H9 (cell line): ENCODE results near the gene SLC12A6. TPM values are rescaled to one million over a fixed set of nuclear protein-coding genes. Genes with fewer than 3 reads are reported as not detected.

Experiments used
- DNase-seq: peaks from one replicate; pipeline ENCODE4 v3.0.0-alpha.2; 2017
- H2AFZ ChIP-seq: one replicate; pipeline ENCODE4 v1.6.1; 2013; ENCODE audit warnings: mild to moderate bottlenecking, low read length, control low read depth, moderate library complexity
- H2AK5ac ChIP-seq: 2 replicates; pipeline ENCODE4 v1.6.1; 2013; ENCODE audit warnings: low read length, control low read depth, mixed read lengths; ENCODE audit not compliant: insufficient read length
- H2BK120ac ChIP-seq: one replicate; pipeline ENCODE4 v1.6.1; 2013; ENCODE audit warnings: low read depth, mild to moderate bottlenecking, low read length, control low read depth, inconsistent platforms; ENCODE audit not compliant: poor library complexity, severe bottlenecking
- H2BK12ac ChIP-seq: 2 replicates; pipeline ENCODE4 v1.6.1; 2013; ENCODE audit warnings: low read length, control low read depth, mixed read lengths, low read depth; ENCODE audit not compliant: insufficient read length
- H2BK15ac ChIP-seq: 2 replicates; pipeline ENCODE4 v1.6.1; 2013; ENCODE audit warnings: low read depth, low read length, control low read depth
- H2BK20ac ChIP-seq: one replicate; pipeline ENCODE4 v1.6.1; 2013; ENCODE audit warnings: low read depth, mild to moderate bottlenecking, low read length, control low read depth, inconsistent platforms; ENCODE audit not compliant: poor library complexity, severe bottlenecking
- H2BK5ac ChIP-seq: 2 replicates; pipeline ENCODE4 v1.6.1; 2013; ENCODE audit warnings: low read length, control low read depth, mixed read lengths; ENCODE audit not compliant: insufficient read length
- H3K14ac ChIP-seq: 2 replicates; pipeline ENCODE4 v1.6.1; 2013; ENCODE audit warnings: low read length, control low read depth; ENCODE audit not compliant: insufficient read depth
- H3K18ac ChIP-seq: 2 replicates; pipeline ENCODE4 v1.6.1; 2013; ENCODE audit warnings: low read depth, mild to moderate bottlenecking, mixed read lengths, low read length, control low read depth; ENCODE audit not compliant: insufficient read length
- H3K23ac ChIP-seq: 2 replicates; pipeline ENCODE4 v1.6.1; 2013; ENCODE audit warnings: low read length, control low read depth, mixed read lengths, low read depth; ENCODE audit not compliant: insufficient read length
- H3K23me2 ChIP-seq: 2 replicates; pipeline ENCODE4 v1.6.1; 2013; ENCODE audit warnings: low read depth, mild to moderate bottlenecking, mixed read lengths, low read length, control low read depth; ENCODE audit not compliant: insufficient read length, poor library complexity, severe bottlenecking
- H3K27ac ChIP-seq: 2 replicates; pipeline ENCODE4 v1.5.1; 2013; ENCODE audit warnings: low read length, control low read depth, mixed read lengths, low read depth; ENCODE audit not compliant: insufficient read length
- H3K27me3 ChIP-seq: 2 replicates; pipeline ENCODE4 v1.6.1; 2013; ENCODE audit warnings: low read length, control low read depth, inconsistent platforms; ENCODE audit not compliant: insufficient read depth
- H3K4ac ChIP-seq: 2 replicates; pipeline ENCODE4 v1.6.1; 2013; ENCODE audit warnings: low read depth, mild to moderate bottlenecking, control low read depth, inconsistent platforms, low read length, moderate library complexity
- H3K4me1 ChIP-seq: 2 replicates; pipeline ENCODE4 v1.6.1; 2013; ENCODE audit warnings: low read length, control low read depth, inconsistent platforms; ENCODE audit not compliant: insufficient read depth
- H3K4me2 ChIP-seq: 2 replicates; pipeline ENCODE4 v1.6.1; 2013; ENCODE audit warnings: low read length, control low read depth, mixed read lengths; ENCODE audit not compliant: insufficient read length, insufficient read depth
- H3K56ac ChIP-seq: 2 replicates; pipeline ENCODE4 v1.6.1; 2013; ENCODE audit warnings: low read depth, mild to moderate bottlenecking, mixed read lengths, low read length, control low read depth; ENCODE audit not compliant: insufficient read length
- H3K79me1 ChIP-seq: 2 replicates; pipeline ENCODE4 v1.6.1; 2013; ENCODE audit warnings: low read depth, mild to moderate bottlenecking, moderate library complexity, low read length, control low read depth, inconsistent platforms; ENCODE audit not compliant: insufficient read depth, poor library complexity, severe bottlenecking
- H3K79me2 ChIP-seq: 2 replicates; pipeline ENCODE4 v1.6.1; 2013; ENCODE audit warnings: low read length, control low read depth, inconsistent platforms; ENCODE audit not compliant: insufficient read depth
- H3K9ac ChIP-seq: 2 replicates; pipeline ENCODE4 v1.6.1; 2013; ENCODE audit warnings: low read length, control low read depth, mixed read lengths; ENCODE audit not compliant: insufficient read length; ENCODE audit errors: extremely low read depth
- H3K9me3 ChIP-seq: one replicate; pipeline ENCODE4 v1.6.1; 2013; ENCODE audit warnings: low read depth, low read length, inconsistent platforms; ENCODE audit not compliant: control insufficient read depth
- H3T11ph ChIP-seq: one replicate; pipeline ENCODE4 v1.6.1; 2013; ENCODE audit warnings: mild to moderate bottlenecking, low read length, control low read depth, inconsistent platforms
- H4K20me1 ChIP-seq: one replicate; pipeline ENCODE4 v1.6.1; 2013; ENCODE audit not compliant: control insufficient read depth, insufficient read length, insufficient read depth
- H4K5ac ChIP-seq: 2 replicates; pipeline ENCODE4 v1.6.1; 2013; ENCODE audit warnings: low read depth, mild to moderate bottlenecking, mixed read lengths, low read length, control low read depth; ENCODE audit not compliant: insufficient read length
- H4K8ac ChIP-seq: replicated peaks from 2 replicates; pipeline ENCODE4 v1.6.1; 2013; ENCODE audit warnings: low read length, control low read depth, mixed read lengths, low read depth; ENCODE audit not compliant: insufficient read length
- H4K91ac ChIP-seq: 2 replicates; pipeline ENCODE4 v1.6.1; 2013; ENCODE audit warnings: low read depth, mild to moderate bottlenecking, moderate library complexity, mixed read lengths, low read length, control low read depth; ENCODE audit not compliant: insufficient read length
- H3K27ac Mint-ChIP-seq, 3 experiments: 2 replicates in 2 of 3; 3 replicates in 1 of 3; pipeline ENCODE4 v1.8.0; 2020 to 2021; ENCODE audit warnings: mixed read lengths in 3 of 3, mild to moderate bottlenecking in 1 of 3, moderate library complexity in 1 of 3
- H3K27me3 Mint-ChIP-seq: 2 replicates; pipeline ENCODE4 v1.8.0; 2021; ENCODE audit warnings: low read depth, mild to moderate bottlenecking, moderate library complexity, mixed read lengths
- H3K36me3 Mint-ChIP-seq, 3 experiments: 2 replicates in 2 of 3; 3 replicates in 1 of 3; pipeline ENCODE4 v1.8.0; 2020 to 2021; ENCODE audit warnings: low read depth in 3 of 3, mixed read lengths in 3 of 3; ENCODE audit not compliant: insufficient read depth in 1 of 3
- H3K4me1 Mint-ChIP-seq, 2 experiments: 2 replicates each; pipeline ENCODE4 v1.8.0; 2020; ENCODE audit warnings: mixed read lengths in 2 of 2
- H3K4me3 Mint-ChIP-seq, 2 experiments: 2 replicates in 1 of 2; 3 replicates in 1 of 2; pipeline ENCODE4 v1.8.0; 2020 to 2021; ENCODE audit warnings: mild to moderate bottlenecking in 2 of 2, mixed read lengths in 2 of 2, moderate library complexity in 1 of 2
- H3K9me3 Mint-ChIP-seq, 2 experiments: 2 replicates in 1 of 2; 3 replicates in 1 of 2; pipeline ENCODE4 v1.8.0; 2020; ENCODE audit warnings: mild to moderate bottlenecking in 2 of 2, mixed read lengths in 2 of 2, moderate library complexity in 1 of 2
- WGBS: extraction: QIAGEN DNeasy Blood & Tissue Kit; methylation state at CpG from one replicate; pipeline ENCODE4 v1.1.7; 2013; ENCODE audit warnings: missing lambda C conversion rate, low lambda C conversion rate, mixed read lengths; ENCODE audit not compliant: insufficient read length; ENCODE audit errors: extremely low coverage; 5-methylcytosine and 5-hydroxymethylcytosine counted together
- total RNA-seq: library from RNA; stranded (reverse); gene quantifications from 2 replicates; pipeline ENCODE4 v1.2.1, GENCODE V29; 2021
- TF ChIP-seq, protein P1 (sequence below): fragments of 200-600 bp; sonication (generic); conservative IDR thresholded peaks from 3 replicates; pipeline ENCODE4 v1.8.0; 2021; ENCODE audit warnings: antibody characterized with exemption, mild to moderate bottlenecking

Gene SLC12A6
- total RNA-seq, 1 experiment from 2014 or later: 11.1 TPM

GRCh38 chr15:34336231-34336990 is 1.2 kb downstream of the SLC12A6 start:
- Histone ChIP-seq H2BK12ac (no peak overlapping the region), H2BK15ac (no peak overlapping the region), H3K56ac (no peak overlapping the region), H3K4me1 (no peaks in the 10 kb centered on the region), H3K9me3 (no peaks in the 10 kb centered on the region), H3K14ac (no peak overlapping the region), H4K20me1 (no peaks in the 10 kb centered on the region), H3K79me1 (no peaks in the 10 kb centered on the region), H3K23me2 (peaks cover 7% of the 10 kb centered on the region), H3K27me3 (no peaks in the 10 kb centered on the region), H2AFZ (no peak overlapping the region), H3K23ac (no peak overlapping the region), H2AK5ac (no peak overlapping the region), H3K27ac (no peak overlapping the region), H3T11ph (no peak overlapping the region), H4K5ac (no peak overlapping the region), H3K18ac (no peak overlapping the region), H2BK5ac (no peak overlapping the region), H4K91ac (no peak overlapping the region), H4K8ac (no peak overlapping the region), H3K79me2 (no peaks in the 10 kb centered on the region; the same call in 1 of the 2 replicates), H2BK20ac (no peak overlapping the region), H3K9ac (no peak overlapping the region), H3K4me2 (peak overlapping the region; percentile 76), H3K4ac (no peak overlapping the region), H2BK120ac (no peak overlapping the region)
- peaks cover 5% of the 10 kb centered on the region; the same call in 1 of the 2 replicates for H3K27me3 Mint-ChIP-seq
- no CpG with 5 or more reads among the region's 16 CpGs for WGBS
- DNase-seq: no peak
- peaks cover 7 to 8% of the 10 kb centered on the region in 2 experiments for H3K4me1 Mint-ChIP-seq
- H3K4me3 Mint-ChIP-seq: peak overlapping the region; percentile 81 to 96
- peak overlapping the region in 1 of 3 experiments; percentile 63; a peak in 1 of 7 replicates for H3K27ac Mint-ChIP-seq
- peaks cover 16 to 17% (median 17%) of the 10 kb centered on the region in 3 experiments for H3K36me3 Mint-ChIP-seq
- H3K9me3 Mint-ChIP-seq: no peaks in the 10 kb centered on the region
- TF ChIP-seq, protein P1, sequence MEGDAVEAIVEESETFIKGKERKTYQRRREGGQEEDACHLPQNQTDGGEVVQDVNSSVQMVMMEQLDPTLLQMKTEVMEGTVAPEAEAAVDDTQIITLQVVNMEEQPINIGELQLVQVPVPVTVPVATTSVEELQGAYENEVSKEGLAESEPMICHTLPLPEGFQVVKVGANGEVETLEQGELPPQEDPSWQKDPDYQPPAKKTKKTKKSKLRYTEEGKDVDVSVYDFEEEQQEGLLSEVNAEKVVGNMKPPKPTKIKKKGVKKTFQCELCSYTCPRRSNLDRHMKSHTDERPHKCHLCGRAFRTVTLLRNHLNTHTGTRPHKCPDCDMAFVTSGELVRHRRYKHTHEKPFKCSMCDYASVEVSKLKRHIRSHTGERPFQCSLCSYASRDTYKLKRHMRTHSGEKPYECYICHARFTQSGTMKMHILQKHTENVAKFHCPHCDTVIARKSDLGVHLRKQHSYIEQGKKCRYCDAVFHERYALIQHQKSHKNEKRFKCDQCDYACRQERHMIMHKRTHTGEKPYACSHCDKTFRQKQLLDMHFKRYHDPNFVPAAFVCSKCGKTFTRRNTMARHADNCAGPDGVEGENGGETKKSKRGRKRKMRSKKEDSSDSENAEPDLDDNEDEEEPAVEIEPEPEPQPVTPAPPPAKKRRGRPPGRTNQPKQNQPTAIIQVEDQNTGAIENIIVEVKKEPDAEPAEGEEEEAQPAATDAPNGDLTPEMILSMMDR: no peak
